ENCODE results near the gene PTPRN2. TPM values are rescaled to one million over a fixed set of nuclear protein-coding genes. Genes with fewer than 3 reads are reported as not detected.

The PTPRN2 gene
- total and polyA plus RNA-seq, 2 of the 13 experiments (the other 11 are each of a cell fraction or from before 2014, with no cell fraction given) = 2.5 to 24.2 TPM

GRCh38 chr7:158468700-158469296 lies 118.8 kb downstream of the PTPRN2 start:
- ATAC-seq (no peak; the same call in 2 of the 3 replicates), FAIRE-seq (no peak), DNase-seq (ENCODE audit: low spot score) (no peak)
- Histone ChIP-seq H3K27ac (ENCODE audit: extremely low read length, insufficient read depth, low read length) (no peak overlapping the region), H3K36me3 (replicated peaks in 1 of 2; ENCODE audit: control insufficient read depth in 1 of 2, insufficient read depth in 2 of 2, low read length in 2 of 2) (no peaks in the 10 kb centered on the region; a peak in 1 of 5 replicates), H4K20me1 (ENCODE audit: insufficient read depth, low read length) (peaks cover 30% of the 10 kb centered on the region), H3K4me1 (ENCODE audit: insufficient read depth, low read length) (no peaks in the 10 kb centered on the region), H2AFZ (ENCODE audit: low read length) (no peak overlapping the region), H3K9me3 (ENCODE audit: low read length) (no peaks in the 10 kb centered on the region), H3K27me3 (ENCODE audit: control insufficient read depth in 1 of 2, insufficient read depth in 2 of 2, low read length in 2 of 2) (no peaks in the 10 kb centered on the region), H3K4me3 (replicated peaks in 1 of 3; ENCODE audit: insufficient read depth in 1 of 3, low read depth in 2 of 3, low read length in 3 of 3) (no peak overlapping the region), H3K79me2 (ENCODE audit: insufficient read depth, low read length) (no peaks in the 10 kb centered on the region), H3K9ac (ENCODE audit: insufficient read depth, low read depth, low read length) (no peak overlapping the region), H3K4me2 (ENCODE audit: low read depth, low read length) (no peak overlapping the region)
- CTCF ChIA-PET (ENCODE audit: low intra/inter-chr PET ratio, low total read pairs) = no interaction called here
- in situ Hi-C loops (cut with HindIII; ENCODE audit: extremely low pct_ligation_motif_present, low pct_unique_long_range_greater_than_20kb) (no loop called here), intact Hi-C loops (cut with micrococcal nuclease; ENCODE audit: unreplicated experiment) (no loop called here)
- TF ChIP-seq, protein P1, sequence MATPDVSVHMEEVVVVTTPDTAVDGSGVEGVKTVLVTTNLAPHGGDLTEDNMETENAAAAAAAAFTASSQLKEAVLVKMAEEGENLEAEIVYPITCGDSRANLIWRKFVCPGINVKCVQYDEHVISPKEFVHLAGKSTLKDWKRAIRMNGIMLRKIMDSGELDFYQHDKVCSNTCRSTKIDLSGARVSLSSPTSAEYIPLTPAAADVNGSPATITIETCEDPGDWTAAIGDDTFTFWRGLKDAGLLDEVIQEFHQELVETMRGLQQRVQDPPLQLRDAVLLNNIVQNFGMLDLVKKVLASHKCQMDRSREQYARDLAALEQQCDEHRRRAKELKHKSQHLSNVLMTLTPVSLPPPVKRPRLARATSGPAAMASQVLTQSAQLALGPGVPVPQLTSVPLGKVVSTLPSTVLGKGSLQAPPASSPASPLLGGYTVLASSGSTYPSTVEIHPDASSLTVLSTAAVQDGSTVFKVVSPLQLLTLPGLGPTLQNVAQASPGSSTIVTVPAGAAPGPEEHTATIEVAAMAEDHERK (CRISPR knock-in tag; IDR thresholded peaks at IDR 0.05; ENCODE audit: low read depth) = no peak
- TF ChIP-seq ZNF282 (IDR thresholded peaks at IDR 0.05; ENCODE audit: partially characterized antibody) (no peak), GZF1 (CRISPR knock-in tag; IDR thresholded peaks at IDR 0.05) (no peak), ZZZ3 (CRISPR knock-in tag; IDR thresholded peaks at IDR 0.05; ENCODE audit: borderline replicate concordance) (no peak), SNRNP70 (IDR thresholded peaks at IDR 0.05; ENCODE audit: low read depth, low read length) (no peak), ETV6 (CRISPR knock-in tag; conservative IDR thresholded peaks at IDR 0.05) (no peak), JUND (CRISPR knock-in tag; IDR thresholded peaks at IDR 0.05) (no peak), ZNF234 (CRISPR knock-in tag; conservative IDR thresholded peaks at IDR 0.05) (no peak), KLF12 (CRISPR knock-in tag; IDR thresholded peaks at IDR 0.05; ENCODE audit: borderline replicate concordance) (no peak), ZNF3 (CRISPR knock-in tag; IDR thresholded peaks at IDR 0.05) (no peak)
- TF ChIP-seq, protein P2, sequence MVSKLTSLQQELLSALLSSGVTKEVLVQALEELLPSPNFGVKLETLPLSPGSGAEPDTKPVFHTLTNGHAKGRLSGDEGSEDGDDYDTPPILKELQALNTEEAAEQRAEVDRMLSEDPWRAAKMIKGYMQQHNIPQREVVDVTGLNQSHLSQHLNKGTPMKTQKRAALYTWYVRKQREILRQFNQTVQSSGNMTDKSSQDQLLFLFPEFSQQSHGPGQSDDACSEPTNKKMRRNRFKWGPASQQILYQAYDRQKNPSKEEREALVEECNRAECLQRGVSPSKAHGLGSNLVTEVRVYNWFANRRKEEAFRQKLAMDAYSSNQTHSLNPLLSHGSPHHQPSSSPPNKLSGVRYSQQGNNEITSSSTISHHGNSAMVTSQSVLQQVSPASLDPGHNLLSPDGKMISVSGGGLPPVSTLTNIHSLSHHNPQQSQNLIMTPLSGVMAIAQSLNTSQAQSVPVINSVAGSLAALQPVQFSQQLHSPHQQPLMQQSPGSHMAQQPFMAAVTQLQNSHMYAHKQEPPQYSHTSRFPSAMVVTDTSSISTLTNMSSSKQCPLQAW (CRISPR knock-in tag; IDR thresholded peaks at IDR 0.05) = no peak
- TF ChIP-seq, protein P3, sequence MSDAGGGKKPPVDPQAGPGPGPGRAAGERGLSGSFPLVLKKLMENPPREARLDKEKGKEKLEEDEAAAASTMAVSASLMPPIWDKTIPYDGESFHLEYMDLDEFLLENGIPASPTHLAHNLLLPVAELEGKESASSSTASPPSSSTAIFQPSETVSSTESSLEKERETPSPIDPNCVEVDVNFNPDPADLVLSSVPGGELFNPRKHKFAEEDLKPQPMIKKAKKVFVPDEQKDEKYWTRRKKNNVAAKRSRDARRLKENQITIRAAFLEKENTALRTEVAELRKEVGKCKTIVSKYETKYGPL (CRISPR knock-in tag; IDR thresholded peaks at IDR 0.05) = no peak
- TF ChIP-seq, protein P4, sequence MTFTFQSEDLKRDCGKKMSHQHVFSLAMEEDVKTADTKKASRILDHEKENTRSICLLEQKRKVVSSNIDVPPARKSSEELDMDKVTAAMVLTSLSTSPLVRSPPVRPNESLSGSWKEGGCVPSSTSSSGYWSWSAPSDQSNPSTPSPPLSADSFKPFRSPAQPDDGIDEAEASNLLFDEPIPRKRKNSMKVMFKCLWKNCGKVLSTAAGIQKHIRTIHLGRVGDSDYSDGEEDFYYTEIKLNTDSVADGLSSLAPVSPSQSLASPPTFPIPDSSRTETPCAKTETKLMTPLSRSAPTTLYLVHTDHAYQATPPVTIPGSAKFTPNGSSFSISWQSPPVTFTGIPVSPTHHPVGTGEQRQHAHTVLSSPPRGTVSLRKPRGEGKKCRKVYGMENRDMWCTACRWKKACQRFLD (CRISPR knock-in tag; IDR thresholded peaks at IDR 0.05; ENCODE audit: borderline replicate concordance) = no peak
- TF ChIP-seq, protein P5, sequence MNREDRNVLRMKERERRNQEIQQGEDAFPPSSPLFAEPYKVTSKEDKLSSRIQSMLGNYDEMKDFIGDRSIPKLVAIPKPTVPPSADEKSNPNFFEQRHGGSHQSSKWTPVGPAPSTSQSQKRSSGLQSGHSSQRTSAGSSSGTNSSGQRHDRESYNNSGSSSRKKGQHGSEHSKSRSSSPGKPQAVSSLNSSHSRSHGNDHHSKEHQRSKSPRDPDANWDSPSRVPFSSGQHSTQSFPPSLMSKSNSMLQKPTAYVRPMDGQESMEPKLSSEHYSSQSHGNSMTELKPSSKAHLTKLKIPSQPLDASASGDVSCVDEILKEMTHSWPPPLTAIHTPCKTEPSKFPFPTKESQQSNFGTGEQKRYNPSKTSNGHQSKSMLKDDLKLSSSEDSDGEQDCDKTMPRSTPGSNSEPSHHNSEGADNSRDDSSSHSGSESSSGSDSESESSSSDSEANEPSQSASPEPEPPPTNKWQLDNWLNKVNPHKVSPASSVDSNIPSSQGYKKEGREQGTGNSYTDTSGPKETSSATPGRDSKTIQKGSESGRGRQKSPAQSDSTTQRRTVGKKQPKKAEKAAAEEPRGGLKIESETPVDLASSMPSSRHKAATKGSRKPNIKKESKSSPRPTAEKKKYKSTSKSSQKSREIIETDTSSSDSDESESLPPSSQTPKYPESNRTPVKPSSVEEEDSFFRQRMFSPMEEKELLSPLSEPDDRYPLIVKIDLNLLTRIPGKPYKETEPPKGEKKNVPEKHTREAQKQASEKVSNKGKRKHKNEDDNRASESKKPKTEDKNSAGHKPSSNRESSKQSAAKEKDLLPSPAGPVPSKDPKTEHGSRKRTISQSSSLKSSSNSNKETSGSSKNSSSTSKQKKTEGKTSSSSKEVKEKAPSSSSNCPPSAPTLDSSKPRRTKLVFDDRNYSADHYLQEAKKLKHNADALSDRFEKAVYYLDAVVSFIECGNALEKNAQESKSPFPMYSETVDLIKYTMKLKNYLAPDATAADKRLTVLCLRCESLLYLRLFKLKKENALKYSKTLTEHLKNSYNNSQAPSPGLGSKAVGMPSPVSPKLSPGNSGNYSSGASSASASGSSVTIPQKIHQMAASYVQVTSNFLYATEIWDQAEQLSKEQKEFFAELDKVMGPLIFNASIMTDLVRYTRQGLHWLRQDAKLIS (CRISPR knock-in tag; IDR thresholded peaks at IDR 0.05) = no peak
- POLR2A ChIA-PET = no interaction called here
- 77% methylated on average over 8 of the region's 9 CpGs for WGBS (ENCODE audit: low lambda C conversion rate)
- no TSS peak for BruUV-seq (replicated peaks)
